ENCODE data around the gene COX7A2. TPM values are rescaled to one million over a fixed set of nuclear protein-coding genes. Genes with fewer than 3 reads are reported as not detected.

The COX7A2 gene
- total RNA-seq, 1 donor from 2014 or later: 336 TPM

GRCh38 chr6:75201901-75202672, 41.5 kb downstream of the COX7A2 start:
- no peak for DNase-seq (ENCODE audit: low spot score)

GRCh38 chr6:75201021-75201420, 42.6 kb downstream of the COX7A2 start:
- DNase-seq (ENCODE audit: low spot score): no peak

- DNase-seq (ENCODE audit: low spot score): no peak
Measured at GRCh38 chr6:75199889-75200288, 43.7 kb downstream of the COX7A2 start.

- no peak for DNase-seq (ENCODE audit: low spot score)
Measured at GRCh38 chr6:75196081-75196687, 47.4 kb downstream of the COX7A2 start.

GRCh38 chr6:75188221-75188925, 55.2 kb downstream of the COX7A2 start:
- no peak for DNase-seq (ENCODE audit: low spot score)

Other genes with a start within 250 kb of the COX7A2 start
- 376 TPM for gene COL12A1, start 37.7 kb downstream of the COX7A2 start, total RNA-seq
- gene TMEM30A, start 41.0 kb upstream of the COX7A2 start, total RNA-seq: 109 TPM
- gene FILIP1, start 250.0 kb upstream of the COX7A2 start, total RNA-seq: 8.1 TPM